RPMI7951 (cell line): ENCODE data around the gene JMJD6. TPM values are rescaled to one million over a fixed set of nuclear protein-coding genes. Genes with fewer than 3 reads are reported as not detected.
A peak's percentile ranks its signal among the peaks of the same experiment; 100 is the strongest.
"Not testable (repeated sequence)": the region's sequence is repeated elsewhere in the genome, so short reads cannot be mapped to it uniquely, and the experiment has no call there.

Experiments used
- DNase-seq: peaks from one replicate; pipeline ENCODE4 v3.0.0-alpha.2; 2012; ENCODE audit warnings: low read depth
- total RNA-seq: library from RNA; depleted of rRNA; stranded (reverse); fragments of >200 nt; shearing (Covaris generic); gene quantifications from 2 replicates; pipeline ENCODE4 v1.2.3, GENCODE V29; 2014

Gene JMJD6
- total RNA-seq, 1 experiment from 2014 or later: 24.9 TPM

- peak; percentile 60 for DNase-seq
Measured at GRCh38 chr17:76736349-76737081, 10.1 kb upstream of the JMJD6 start.

GRCh38 chr17:76735586-76736348, 9.4 kb upstream of the JMJD6 start:
- DNase-seq: no peak

GRCh38 chr17:76735006-76735405, 8.6 kb upstream of the JMJD6 start:
- DNase-seq: no peak

- DNase-seq: no peak
Measured at GRCh38 chr17:76734080-76734840, 7.9 kb upstream of the JMJD6 start.

- no peak for DNase-seq
Measured at GRCh38 chr17:76733618-76733957, 7.2 kb upstream of the JMJD6 start.

GRCh38 chr17:76732734-76733617, 6.6 kb upstream of the JMJD6 start:
- no peak for DNase-seq

- DNase-seq: not testable (repeated sequence)
Measured at GRCh38 chr17:76731800-76732733, 5.7 kb upstream of the JMJD6 start.

GRCh38 chr17:76727745-76728456, 1.5 kb upstream of the JMJD6 start:
- DNase-seq: peak; percentile 50

GRCh38 chr17:76726776-76727718, 641 bp upstream of the JMJD6 start, which contains the start of gene METTL23:
METTL23 (plus strand) TSS chr17:76726839; CDS start chr17:76729711, 2,872 bp downstream.
- DNase-seq: peak; percentile 73

- DNase-seq: peak; percentile 46
Measured at GRCh38 chr17:76725580-76726230, 701 bp downstream of the JMJD6 start.

GRCh38 chr17:76723812-76724211, 2.6 kb downstream of the JMJD6 start:
- DNase-seq: no peak

- not testable (repeated sequence) for DNase-seq
Measured at GRCh38 chr17:76722977-76723376, 3.4 kb downstream of the JMJD6 start.

GRCh38 chr17:76722279-76722678, 4.1 kb downstream of the JMJD6 start:
- no peak for DNase-seq

- DNase-seq: no peak
Measured at GRCh38 chr17:76721463-76721862, 4.9 kb downstream of the JMJD6 start.

GRCh38 chr17:76720941-76721340, 5.5 kb downstream of the JMJD6 start:
- DNase-seq: no peak

- DNase-seq: no peak
Measured at GRCh38 chr17:76720211-76720610, 6.2 kb downstream of the JMJD6 start.

GRCh38 chr17:76718516-76718915, 7.9 kb downstream of the JMJD6 start:
- no peak for DNase-seq

GRCh38 chr17:76716839-76717215, 9.6 kb downstream of the JMJD6 start:
- DNase-seq: peak; percentile 69
